ENCODE results near the gene PPARGC1A.

The PPARGC1A gene

GRCh38 chr4:23902222-23902804 lies 12.5 kb upstream of the PPARGC1A start:
- DNase-seq (ENCODE audit: low read depth): no peak
- no peak overlapping the region for H3K4me3 ChIP-seq (ENCODE audit: low read length)
- TF ChIP-seq CTCF (conservative IDR thresholded peaks at IDR 0.05; ENCODE audit: low read depth, low read length): peak; percentile 11

GRCh38 chr4:23900636-23901035 lies 10.8 kb upstream of the PPARGC1A start:
- no peak for DNase-seq (ENCODE audit: low read depth)
- TF ChIP-seq CTCF (conservative IDR thresholded peaks at IDR 0.05; ENCODE audit: low read depth, low read length): no peak
- H3K4me3 ChIP-seq (ENCODE audit: low read length): no peak overlapping the region

GRCh38 chr4:23899565-23899964 lies 9.7 kb upstream of the PPARGC1A start:
- no peak for DNase-seq (ENCODE audit: low read depth)
- no peak for TF ChIP-seq CTCF (conservative IDR thresholded peaks at IDR 0.05; ENCODE audit: low read depth, low read length)
- H3K4me3 ChIP-seq (ENCODE audit: low read length): no peak overlapping the region

GRCh38 chr4:23897564-23898109 lies 7.8 kb upstream of the PPARGC1A start:
- TF ChIP-seq CTCF (conservative IDR thresholded peaks at IDR 0.05; ENCODE audit: low read depth, low read length): no peak
- H3K4me3 ChIP-seq (ENCODE audit: low read length): no peak overlapping the region
- DNase-seq (ENCODE audit: low read depth): no peak

- H3K4me3 ChIP-seq (ENCODE audit: low read length): no peak overlapping the region
- TF ChIP-seq CTCF (conservative IDR thresholded peaks at IDR 0.05; ENCODE audit: low read depth, low read length): no peak
- DNase-seq (ENCODE audit: low read depth): no peak
Observed at GRCh38 chr4:23894021-23894420, 4.2 kb upstream of the PPARGC1A start.

GRCh38 chr4:23891064-23891421 lies 1.2 kb upstream of the PPARGC1A start:
- H3K4me3 ChIP-seq (ENCODE audit: low read length): peak overlapping the region; percentile 86
- TF ChIP-seq CTCF (conservative IDR thresholded peaks at IDR 0.05; ENCODE audit: low read depth, low read length): no peak
- no peak for DNase-seq (ENCODE audit: low read depth)

- no peak for DNase-seq (ENCODE audit: low read depth)
- H3K4me3 ChIP-seq (ENCODE audit: low read length): peak overlapping the region; percentile 86
- no peak for TF ChIP-seq CTCF (conservative IDR thresholded peaks at IDR 0.05; ENCODE audit: low read depth, low read length)
Observed at GRCh38 chr4:23890369-23891063, 669 bp upstream of the PPARGC1A start.

All from retinal pigment epithelial cell (primary cell).